Stimulated activated CD8-positive, alpha-beta memory T cell treated with anti-CD3 and anti-CD28 coated beads, Interleukin-2, amount 100 ng/mL, for 48 hours (primary cell): ENCODE results near the gene PIAS2.
"Not testable (repeated sequence)": the region's sequence is repeated elsewhere in the genome, so short reads cannot be mapped to it uniquely, and the experiment has no call there.

Experiments
- DNase-seq, 2 donors: peaks; one replicate each; pipeline ENCODE4 v3.0.0-alpha.2; 2020; ENCODE audit warnings: low read depth in 2 of 2

PIAS2 gene

GRCh38 chr18:46917108-46917802, at the start of gene PIAS2, which contains the start of gene KATNAL2:
Gene PIAS2, minus strand, starts transcription at chr18:46917507. Its CDS starts 162 bp downstream, at chr18:46917345.
Gene KATNAL2, plus strand, starts transcription at chr18:46917602. Its CDS starts 29,271 bp downstream, at chr18:46946873.
- peak; percentile 57 to 63 for DNase-seq

DNA sequence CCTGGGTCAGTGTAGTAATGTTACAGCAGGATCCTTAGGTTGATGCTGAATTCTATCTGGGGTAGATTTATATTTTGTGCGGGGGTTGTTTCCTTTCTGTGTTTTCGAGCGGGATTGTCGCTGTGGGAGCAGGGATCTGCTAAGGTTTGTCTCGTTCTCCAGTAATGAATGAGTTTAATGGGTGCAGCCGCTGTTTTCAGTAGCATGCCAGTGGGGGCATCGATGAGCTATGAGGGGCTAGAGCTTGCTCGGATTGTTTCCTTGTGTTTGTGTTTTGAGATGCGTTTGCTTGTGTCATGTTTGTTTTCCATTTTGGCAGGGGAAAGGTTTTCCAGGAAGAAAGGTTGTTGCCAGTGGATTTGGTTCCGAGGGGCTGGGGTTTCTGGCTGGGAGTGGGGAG, 49.0 kb upstream of the PIAS2 start:
- not testable (repeated sequence) for DNase-seq

GRCh38 chr18:46964579-46965293, 47.4 kb upstream of the PIAS2 start:
- DNase-seq: not testable (repeated sequence)

DNA sequence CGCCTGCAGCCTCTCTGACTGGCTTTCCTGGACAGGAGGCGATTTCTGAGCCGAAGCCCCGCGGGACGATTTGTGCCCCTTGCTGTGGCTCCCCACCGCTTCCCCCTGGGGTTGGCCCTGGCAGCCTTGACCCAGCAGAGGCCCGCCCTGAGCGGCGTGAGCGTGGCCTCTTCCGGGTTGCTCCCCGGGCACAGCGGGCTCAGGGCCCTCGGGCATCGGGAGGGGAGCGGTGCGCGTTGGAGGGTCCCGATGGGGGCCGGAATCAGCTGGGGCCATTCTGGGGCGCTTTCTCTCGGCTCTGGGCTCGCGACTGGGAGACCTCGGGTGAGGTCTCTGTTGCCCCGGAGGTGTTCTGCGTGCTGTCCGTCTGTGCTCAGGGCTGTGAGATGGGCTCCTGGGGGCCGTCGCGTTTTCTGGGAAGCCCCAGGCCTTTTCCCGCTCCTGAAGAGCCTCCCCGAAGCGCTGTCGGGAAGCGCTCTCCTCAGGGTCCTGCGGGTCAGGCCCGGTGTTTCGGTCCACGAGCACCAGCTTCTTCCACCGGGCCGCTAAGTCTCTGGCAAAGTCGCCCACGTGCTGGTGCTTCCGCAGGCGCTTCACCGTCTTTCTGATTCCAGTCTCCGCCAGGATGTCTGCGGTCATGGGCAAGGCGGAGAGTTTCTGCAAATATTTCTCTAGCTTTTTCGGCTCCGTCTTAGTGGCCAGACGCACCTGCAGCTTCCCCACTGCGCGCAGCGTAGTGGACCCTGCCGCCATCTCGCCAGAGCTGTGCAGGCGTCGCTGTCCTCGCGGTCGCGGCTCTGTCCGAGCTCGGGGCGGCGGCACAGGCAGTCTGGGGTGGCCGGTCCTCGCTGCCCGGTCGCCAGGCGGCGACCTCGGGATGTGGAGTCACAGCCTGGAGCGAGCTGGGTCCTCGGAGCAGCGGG, 46.6 kb upstream of the PIAS2 start:
- not testable (repeated sequence) for DNase-seq

DNA sequence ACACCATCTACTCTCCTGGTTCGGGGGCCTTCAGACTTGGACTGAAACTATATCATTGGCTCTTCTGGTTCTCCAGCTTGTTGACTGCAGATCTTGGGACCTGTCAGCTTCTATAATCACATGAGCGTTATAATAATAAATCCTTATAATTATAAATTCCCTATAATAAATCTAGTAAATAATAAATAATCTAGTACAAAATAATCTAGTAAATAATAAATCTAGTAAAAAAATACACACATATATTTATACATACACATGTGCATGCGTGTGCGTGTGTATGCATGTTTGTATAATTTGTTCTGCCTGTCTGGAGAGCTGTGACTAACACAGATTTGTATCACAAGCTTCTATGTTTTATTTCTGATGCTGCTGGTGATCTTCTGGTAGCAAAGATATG, 40.9 kb upstream of the PIAS2 start:
- no peak for DNase-seq

GRCh38 chr18:46953195-46953594, 35.9 kb upstream of the PIAS2 start:
- no peak for DNase-seq

DNA sequence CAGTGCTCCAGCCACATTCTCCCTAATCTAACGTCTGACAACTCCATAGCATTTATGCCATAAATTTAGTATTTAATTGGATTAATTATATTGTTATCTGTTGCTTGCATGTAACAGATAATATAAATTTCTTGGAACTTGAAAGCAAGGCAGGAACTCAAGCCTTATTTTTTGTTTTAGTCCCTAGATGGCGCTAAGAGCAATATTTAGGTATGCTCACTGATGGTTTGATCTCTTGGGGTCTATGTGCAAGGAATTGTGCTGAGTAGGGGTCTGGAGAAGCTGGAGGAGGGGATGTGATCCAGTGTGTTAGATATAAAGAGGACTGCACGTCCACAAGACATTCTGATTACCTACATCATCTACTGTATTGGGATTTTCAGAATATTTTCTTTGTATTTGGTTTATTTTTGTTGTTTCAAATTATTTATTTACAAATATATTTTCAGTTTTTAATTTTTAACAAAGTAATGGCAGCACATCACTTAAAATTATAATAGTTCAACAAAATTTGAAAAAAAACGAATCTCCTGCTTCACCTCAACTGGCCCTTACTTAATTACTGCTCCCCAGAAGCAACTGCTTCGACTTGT, 32.9 kb upstream of the PIAS2 start:
- DNase-seq: no peak

DNA sequence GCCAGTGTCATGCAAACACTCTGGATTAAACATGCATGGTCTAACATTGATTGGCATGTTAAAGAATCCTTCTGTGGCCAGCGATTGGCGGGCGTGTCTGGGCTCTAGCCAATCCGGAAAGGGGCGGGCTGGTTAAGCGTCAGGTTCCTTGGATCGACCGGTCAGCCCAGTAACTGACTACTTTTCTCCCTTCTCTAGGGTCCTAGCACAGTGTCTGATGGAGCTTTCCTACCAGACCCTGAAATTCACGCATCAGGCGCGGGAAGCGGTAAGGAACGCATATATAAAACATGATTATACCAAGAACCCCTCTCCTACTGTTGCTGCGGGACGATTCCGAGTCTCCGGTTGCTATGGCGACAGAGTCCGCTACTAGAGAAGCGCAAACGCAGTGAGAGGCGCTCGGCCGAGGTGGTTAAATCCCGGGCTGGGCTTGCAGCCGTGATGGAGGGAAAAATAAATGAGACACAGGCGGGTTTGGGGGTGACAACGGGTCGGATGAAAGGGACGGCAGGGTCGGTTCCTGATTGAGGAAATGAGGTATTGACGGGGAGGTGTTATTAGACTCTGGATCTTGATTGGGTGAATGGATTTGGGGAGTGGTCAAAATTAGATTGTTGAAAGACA, 29.5 kb upstream of the PIAS2 start:
- peak; percentile 41 to 47 for DNase-seq

- DNase-seq: no peak
Observed at GRCh38 chr18:46942646-46943045, 25.3 kb upstream of the PIAS2 start.

GRCh38 chr18:46939998-46940571, 22.8 kb upstream of the PIAS2 start:
- DNase-seq: no peak

GRCh38 chr18:46939337-46939963, 22.1 kb upstream of the PIAS2 start:
- no peak for DNase-seq

DNA sequence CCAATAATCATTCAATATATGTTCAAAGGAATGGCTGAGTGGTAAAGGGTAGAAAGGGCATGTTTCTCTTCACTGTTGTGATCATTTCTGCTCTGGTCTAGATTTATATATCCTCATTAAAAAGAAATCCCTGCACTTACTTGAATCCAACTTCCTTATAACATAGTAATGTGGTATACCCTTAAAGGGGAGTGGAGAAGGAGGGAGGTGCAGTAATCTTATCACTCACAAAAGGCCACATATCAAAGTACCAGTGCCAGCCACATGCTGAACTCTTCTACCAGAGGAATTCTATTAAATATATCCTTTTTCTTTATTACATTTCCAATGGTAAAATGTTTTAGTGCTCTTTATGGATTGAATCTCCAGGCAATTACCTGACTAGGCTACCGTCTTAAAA, 3.3 kb upstream of the PIAS2 start:
- no peak for DNase-seq

DNA sequence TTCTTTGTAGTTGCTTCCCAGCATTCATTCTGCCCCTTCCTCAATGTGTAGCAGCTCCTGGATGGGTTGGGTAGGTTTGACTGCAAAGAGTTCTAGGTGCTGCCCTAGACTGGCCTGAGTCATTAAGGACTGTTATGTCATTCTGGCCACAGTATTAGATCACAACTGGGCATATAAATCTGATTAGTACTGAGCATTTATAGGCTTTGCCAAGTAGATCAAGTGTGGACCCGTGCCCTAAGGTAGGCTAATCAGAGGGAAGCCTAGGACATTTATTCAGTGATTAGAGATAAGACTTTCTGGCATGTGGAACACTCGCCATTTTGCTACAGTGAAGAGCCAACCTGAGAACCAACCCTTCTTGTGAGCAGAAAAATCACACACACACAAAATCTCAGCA, 2.8 kb upstream of the PIAS2 start:
- DNase-seq: no peak

GRCh38 chr18:46917803-46918600, 695 bp upstream of the PIAS2 start:
- DNase-seq: no peak

- DNase-seq: peak in 1 of 2 donors; percentile 5
Observed at GRCh38 chr18:46916551-46917107, 678 bp downstream of the PIAS2 start.

DNA sequence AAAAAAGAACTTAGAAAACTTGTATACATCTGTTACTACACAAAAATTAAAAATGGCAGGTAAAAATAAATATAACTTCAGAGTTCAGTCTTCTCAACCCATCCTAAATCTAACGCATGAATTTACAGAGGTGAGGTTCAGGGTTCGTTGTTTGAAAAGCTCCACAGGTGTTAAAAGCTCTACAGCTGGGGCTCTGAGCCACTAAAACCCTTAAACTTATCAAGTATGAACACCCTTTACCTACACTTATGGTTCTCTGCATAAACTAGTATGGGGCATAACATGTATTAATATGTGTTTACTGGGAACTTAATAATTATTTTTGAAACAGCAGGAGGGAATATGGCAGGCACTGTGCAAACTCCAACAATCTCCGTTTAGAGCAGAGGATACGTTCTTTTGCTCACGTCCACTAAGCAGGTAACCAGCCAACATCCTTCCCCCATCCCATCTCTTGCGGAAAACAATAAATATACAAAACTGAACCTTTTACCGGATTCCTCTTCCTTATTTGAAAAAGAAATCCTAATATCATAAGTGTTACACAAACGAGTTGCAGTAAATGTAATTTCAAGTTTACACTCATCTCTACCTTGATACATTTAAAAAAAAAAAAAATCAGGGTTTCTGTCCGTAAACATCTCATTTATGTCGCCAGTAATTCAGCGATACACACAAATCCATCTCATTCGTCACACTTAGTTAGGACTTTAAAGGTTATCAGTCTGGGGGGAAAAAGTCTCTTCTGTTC, 1.3 kb downstream of the PIAS2 start:
- no peak for DNase-seq

DNA sequence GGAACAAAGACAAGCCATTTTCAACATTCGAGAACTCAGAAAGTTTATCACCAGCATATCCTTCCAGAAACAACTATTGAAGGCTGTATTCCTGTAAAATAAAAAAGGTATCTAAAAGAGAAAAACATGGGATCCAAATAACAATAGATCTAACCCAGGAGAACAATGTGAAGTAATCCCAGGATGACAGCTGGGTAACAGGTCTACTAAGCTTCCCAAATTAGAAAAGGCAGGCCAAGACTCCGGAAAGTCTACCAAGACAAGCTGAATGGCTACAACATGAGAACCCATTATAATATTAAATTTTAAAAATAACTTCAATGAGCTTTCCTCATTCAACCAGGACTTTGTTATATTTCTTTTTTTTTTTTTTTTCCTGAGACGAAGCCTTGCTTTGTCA, 6.5 kb downstream of the PIAS2 start:
- no peak for DNase-seq

GRCh38 chr18:46909497-46909896, 7.8 kb downstream of the PIAS2 start:
- DNase-seq: no peak

- DNase-seq: no peak
Observed at GRCh38 chr18:46903406-46903805, 13.9 kb downstream of the PIAS2 start.
